Activated naive CD4-positive, alpha-beta T cell treated with anti-CD3 and anti-CD28 coated beads for 36 hours (primary cell): ENCODE results near the gene ENO2. TPM values are rescaled to one million over a fixed set of nuclear protein-coding genes. Genes with fewer than 3 reads are reported as not detected.

Experiments used
- CTCF ChIA-PET: fragments of 350-600 bp; sonication (Branson Sonifier 250); formaldehyde crosslinking; loops from one replicate; lab custom pipeline; 2021; ENCODE audit warnings: antibody characterized with exemption; lab: Charles Lee
- DNase-seq: peaks from one replicate; pipeline ENCODE4 v3.0.0-alpha.2; 2020
- H3K27ac Mint-ChIP-seq: one replicate; pipeline ENCODE4 v1.8.0; 2021; ENCODE audit warnings: mild to moderate bottlenecking, mixed read lengths
- H3K27me3 Mint-ChIP-seq: one replicate; pipeline ENCODE4 v1.8.0; 2021; ENCODE audit warnings: low read depth, mixed read lengths
- H3K36me3 Mint-ChIP-seq: one replicate; pipeline ENCODE4 v1.8.0; 2021; ENCODE audit warnings: low read depth, mixed read lengths
- H3K4me1 Mint-ChIP-seq: one replicate; pipeline ENCODE4 v1.8.0; 2021; ENCODE audit warnings: low read depth, mixed read lengths
- H3K4me3 Mint-ChIP-seq: one replicate; pipeline ENCODE4 v1.8.0; 2021; ENCODE audit warnings: mild to moderate bottlenecking, moderate library complexity, mixed read lengths
- H3K9me3 Mint-ChIP-seq: one replicate; pipeline ENCODE4 v1.8.0; 2021; ENCODE audit warnings: mixed read lengths
- intact Hi-C: fragments of 100-400 bp; cut with micrococcal nuclease; formaldehyde crosslinking; loops from one replicate; pipeline ENCODE4 v1.15.1; 2023
- total RNA-seq, 2 experiments: library from RNA; stranded (reverse); gene quantifications; one replicate each; pipeline ENCODE4 v1.2.3, GENCODE V29; 2021

ENO2 gene
- total RNA-seq, 2 experiments from 2014 or later: 128 to 131 TPM

DNA sequence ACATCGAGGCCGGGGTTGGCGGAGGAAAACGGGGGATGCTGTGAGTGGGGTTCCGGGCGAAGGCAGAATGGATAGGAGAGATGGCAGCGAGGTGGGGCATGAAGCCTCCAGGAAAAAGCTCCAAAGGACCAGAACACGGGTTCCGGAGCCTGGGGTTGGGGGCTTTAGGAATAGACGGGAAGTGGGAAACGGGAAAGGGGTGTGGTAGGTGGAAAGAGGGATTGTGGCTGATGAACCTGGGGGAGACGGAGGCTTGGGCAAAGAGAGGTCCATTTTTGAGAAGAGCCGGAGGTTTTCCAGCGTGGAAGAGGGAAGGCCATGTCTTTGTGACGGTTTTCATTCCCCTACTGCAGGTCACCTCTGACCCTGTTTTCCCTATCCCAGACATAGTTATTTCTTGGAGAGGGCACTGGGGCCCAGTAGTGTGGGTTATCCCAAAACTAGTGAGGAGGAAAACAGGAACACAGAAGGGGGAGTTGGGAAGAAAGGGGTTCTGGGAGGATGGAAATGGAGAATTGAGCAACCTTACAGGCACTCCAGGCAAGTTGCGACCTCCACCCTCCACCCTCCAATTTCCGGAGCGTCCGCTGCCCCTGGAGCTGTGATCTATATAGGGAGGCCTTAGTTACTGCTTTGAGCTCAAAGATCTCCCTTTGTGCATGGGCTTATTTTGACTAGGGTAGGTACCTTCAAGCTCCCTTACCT, 14.5 kb downstream of the ENO2 start:
- CTCF ChIA-PET: interaction anchor here (1.0 to 2.0 kb wide), 4 partner anchors 9 to 179 kb away, joined by 3 to 6 read pairs (median 3); no protein-coding TSS in a partner anchor
- peak overlapping the region; percentile 75 for H3K4me3 Mint-ChIP-seq
- peaks cover 71% of the 10 kb centered on the region for H3K4me1 Mint-ChIP-seq
- H3K27me3 Mint-ChIP-seq: no peaks in the 10 kb centered on the region
- H3K27ac Mint-ChIP-seq: peak overlapping the region; percentile 81
- intact Hi-C loops: loop anchor here (10.0 kb wide), 1 partner anchor 706 kb away; no protein-coding TSS in a partner anchor
- peaks cover 3% of the 10 kb centered on the region for H3K36me3 Mint-ChIP-seq
- H3K9me3 Mint-ChIP-seq: no peaks in the 10 kb centered on the region
- DNase-seq: no peak

DNA sequence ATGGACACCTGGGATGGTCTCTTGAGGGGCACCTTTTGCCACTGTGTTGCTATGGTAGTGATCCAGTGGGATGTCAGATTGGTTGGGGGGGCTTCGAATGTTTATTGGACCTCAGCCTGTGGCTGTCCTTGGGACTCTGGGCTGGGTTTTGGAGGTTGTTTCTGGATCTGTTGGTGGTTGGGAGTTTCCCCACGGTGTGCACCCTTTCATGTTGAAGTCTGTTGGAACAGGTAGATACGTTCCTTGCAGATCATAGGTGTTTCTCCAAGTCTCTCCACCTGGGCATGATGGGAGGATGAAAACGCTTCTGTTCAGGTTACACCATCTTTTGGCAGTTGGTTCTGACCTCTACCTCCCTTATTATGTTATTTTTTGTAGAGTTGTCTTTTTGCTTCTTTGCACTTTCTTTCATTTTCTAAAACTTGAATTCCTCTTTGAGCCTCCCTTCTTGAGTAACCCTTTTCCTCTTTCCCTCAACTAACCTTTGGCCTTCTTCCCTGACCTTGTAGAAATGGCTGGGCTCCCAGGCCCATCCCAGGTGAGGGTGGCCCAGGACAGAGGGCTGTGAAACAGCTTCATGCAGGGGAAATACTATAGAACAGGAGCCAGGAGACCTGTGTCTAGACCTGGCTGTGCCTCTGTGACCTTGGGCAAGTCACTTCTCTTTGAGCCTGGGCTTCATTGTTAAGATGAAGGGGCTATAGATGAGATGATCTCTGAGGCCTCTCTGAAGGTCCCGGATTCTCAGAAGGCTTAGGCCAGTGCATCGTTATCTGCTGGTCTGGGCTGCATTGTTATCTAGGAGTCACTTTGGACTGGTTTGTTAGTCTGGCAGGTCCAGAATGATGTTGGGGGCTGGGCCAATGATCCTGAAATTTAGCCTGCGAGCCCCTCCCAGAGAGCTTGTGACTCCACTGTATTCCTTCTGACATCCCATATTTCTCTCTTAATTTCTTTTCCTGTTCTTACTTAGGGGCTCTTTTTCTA, 15.4 kb downstream of the ENO2 start:
- H3K36me3 Mint-ChIP-seq: peaks cover 5% of the 10 kb centered on the region
- CTCF ChIA-PET: interaction anchor here (0.6 to 2.0 kb wide), 5 partner anchors 8 to 178 kb away, joined by 3 to 6 read pairs (median 3); no protein-coding TSS in a partner anchor

DNA sequence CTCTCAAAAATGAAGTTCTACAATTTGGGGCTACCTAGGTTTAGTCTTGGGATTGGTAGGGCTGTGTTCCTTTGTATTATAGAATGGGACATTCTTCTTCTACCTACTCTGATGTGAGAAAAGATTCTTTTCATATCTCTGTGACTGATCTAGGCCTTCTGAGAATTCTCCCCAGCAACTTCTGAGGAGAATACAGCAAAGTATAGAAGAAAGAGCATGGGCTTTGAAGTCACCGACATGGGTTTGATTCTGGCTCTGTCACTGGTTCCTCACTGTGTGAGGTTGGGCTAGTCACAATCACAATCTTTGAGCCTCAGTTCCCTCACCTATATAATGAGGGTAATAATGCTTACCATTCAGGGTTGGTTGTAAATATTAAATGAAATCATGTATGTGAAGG, 18.4 kb downstream of the ENO2 start:
- no peak overlapping the region for H3K4me3 Mint-ChIP-seq
- intact Hi-C loops: no loop called here
- no peaks in the 10 kb centered on the region for H3K27me3 Mint-ChIP-seq
- no peak for DNase-seq
- peak overlapping the region; percentile 39 for H3K27ac Mint-ChIP-seq
- CTCF ChIA-PET: interaction anchor here (1.0 to 1.1 kb wide), 2 partner anchors 9 to 63 kb away, joined by 3 to 5 read pairs; no protein-coding TSS in a partner anchor
- H3K36me3 Mint-ChIP-seq: peaks cover 24% of the 10 kb centered on the region
- H3K9me3 Mint-ChIP-seq: no peaks in the 10 kb centered on the region
- H3K4me1 Mint-ChIP-seq: peaks cover 72% of the 10 kb centered on the region

More for the DNA sequence above, 15.4 kb downstream of the ENO2 start:
- DNase-seq: no peak
- no peaks in the 10 kb centered on the region for H3K27me3 Mint-ChIP-seq
- no peaks in the 10 kb centered on the region for H3K9me3 Mint-ChIP-seq
- peak overlapping the region; percentile 75 for H3K4me3 Mint-ChIP-seq
- peak overlapping the region; percentile 81 for H3K27ac Mint-ChIP-seq
- peaks cover 71% of the 10 kb centered on the region for H3K4me1 Mint-ChIP-seq
- intact Hi-C loops: loop anchor here (10.0 kb wide), 1 partner anchor 705 kb away; no protein-coding TSS in a partner anchor

DNA sequence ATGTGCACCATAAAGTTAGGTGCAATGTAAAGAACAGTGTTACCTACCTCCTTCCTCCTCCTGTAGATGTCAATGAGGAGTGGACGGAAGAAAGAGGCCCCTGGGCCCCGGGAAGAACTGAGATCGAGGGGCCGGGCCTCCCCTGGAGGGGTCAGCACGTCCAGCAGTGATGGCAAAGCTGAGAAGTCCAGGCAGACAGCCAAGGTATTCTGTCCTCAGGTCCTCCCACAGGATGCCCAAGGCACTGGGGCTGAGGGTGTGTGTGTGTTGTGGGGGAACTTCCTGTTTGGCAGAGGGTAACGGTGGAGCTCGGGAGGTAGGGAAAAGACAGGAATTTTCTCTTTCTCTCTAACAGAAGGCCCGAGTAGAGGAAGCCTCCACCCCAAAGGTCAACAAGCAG, 19.7 kb downstream of the ENO2 start:
- CTCF ChIA-PET: interaction anchor here (0.6 to 2.4 kb wide), 4 partner anchors 9 to 470 kb away, joined by 3 to 17 read pairs (median 6); no protein-coding TSS in a partner anchor
- no peaks in the 10 kb centered on the region for H3K9me3 Mint-ChIP-seq
- H3K4me1 Mint-ChIP-seq: peaks cover 70% of the 10 kb centered on the region
- H3K4me3 Mint-ChIP-seq: no peak overlapping the region
- intact Hi-C loops: no loop called here
- peaks cover 24% of the 10 kb centered on the region for H3K36me3 Mint-ChIP-seq
- no peak for DNase-seq
- H3K27ac Mint-ChIP-seq: peak overlapping the region; percentile 67
- no peaks in the 10 kb centered on the region for H3K27me3 Mint-ChIP-seq

DNA sequence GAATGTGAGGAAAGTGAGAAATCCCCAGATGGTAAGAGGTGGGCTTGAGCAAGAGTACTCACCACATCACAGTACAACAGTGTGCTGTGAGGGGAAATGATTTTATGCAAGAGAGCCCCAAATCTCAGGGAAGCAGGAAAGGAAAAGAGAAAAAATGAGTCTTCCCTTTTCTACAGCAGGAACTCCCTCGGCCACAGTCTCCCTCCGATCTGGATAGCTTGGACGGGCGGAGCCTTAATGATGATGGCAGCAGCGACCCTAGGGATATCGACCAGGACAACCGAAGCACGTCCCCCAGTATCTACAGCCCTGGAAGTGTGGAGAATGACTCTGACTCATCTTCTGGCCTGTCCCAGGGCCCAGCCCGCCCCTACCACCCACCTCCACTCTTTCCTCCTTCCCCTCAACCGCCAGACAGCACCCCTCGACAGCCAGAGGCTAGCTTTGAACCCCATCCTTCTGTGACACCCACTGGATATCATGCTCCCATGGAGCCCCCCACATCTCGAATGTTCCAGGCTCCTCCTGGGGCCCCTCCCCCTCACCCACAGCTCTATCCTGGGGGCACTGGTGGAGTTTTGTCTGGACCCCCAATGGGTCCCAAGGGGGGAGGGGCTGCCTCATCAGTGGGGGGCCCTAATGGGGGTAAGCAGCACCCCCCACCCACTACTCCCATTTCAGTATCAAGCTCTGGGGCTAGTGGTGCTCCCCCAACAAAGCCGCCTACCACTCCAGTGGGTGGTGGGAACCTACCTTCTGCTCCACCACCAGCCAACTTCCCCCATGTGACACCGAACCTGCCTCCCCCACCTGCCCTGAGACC, 21.2 kb downstream of the ENO2 start:
- no peak for DNase-seq
- Mint-ChIP-seq H3K4me1 (peaks cover 58% of the 10 kb centered on the region), H3K36me3 (peaks cover 26% of the 10 kb centered on the region), H3K27ac (peak overlapping the region; percentile 96), H3K4me3 (peak overlapping the region; percentile 92), H3K27me3 (no peaks in the 10 kb centered on the region), H3K9me3 (no peaks in the 10 kb centered on the region)
- intact Hi-C loops: no loop called here
- CTCF ChIA-PET: interaction anchor here (0.6 to 4.8 kb wide), 7 partner anchors 10 to 108 kb away, joined by 3 to 43 read pairs (median 5); no protein-coding TSS in a partner anchor

DNA sequence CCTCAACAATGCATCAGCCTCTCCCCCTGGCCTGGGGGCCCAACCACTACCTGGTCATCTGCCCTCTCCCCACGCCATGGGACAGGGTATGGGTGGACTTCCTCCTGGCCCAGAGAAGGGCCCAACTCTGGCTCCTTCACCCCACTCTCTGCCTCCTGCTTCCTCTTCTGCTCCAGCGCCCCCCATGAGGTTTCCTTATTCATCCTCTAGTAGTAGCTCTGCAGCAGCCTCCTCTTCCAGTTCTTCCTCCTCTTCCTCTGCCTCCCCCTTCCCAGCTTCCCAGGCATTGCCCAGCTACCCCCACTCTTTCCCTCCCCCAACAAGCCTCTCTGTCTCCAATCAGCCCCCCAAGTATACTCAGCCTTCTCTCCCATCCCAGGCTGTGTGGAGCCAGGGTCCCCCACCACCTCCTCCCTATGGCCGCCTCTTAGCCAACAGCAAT, 21.8 kb downstream of the ENO2 start:
- Mint-ChIP-seq H3K27ac (peak overlapping the region; percentile 96), H3K27me3 (no peaks in the 10 kb centered on the region), H3K9me3 (no peaks in the 10 kb centered on the region), H3K4me1 (peaks cover 53% of the 10 kb centered on the region), H3K36me3 (peaks cover 27% of the 10 kb centered on the region), H3K4me3 (peak overlapping the region; percentile 92)
- intact Hi-C loops: no loop called here
- no peak for DNase-seq
- CTCF ChIA-PET: interaction anchor here (0.6 to 4.8 kb wide), 4 partner anchors 11 to 107 kb away, joined by 3 to 43 read pairs (median 4); no protein-coding TSS in a partner anchor

DNA sequence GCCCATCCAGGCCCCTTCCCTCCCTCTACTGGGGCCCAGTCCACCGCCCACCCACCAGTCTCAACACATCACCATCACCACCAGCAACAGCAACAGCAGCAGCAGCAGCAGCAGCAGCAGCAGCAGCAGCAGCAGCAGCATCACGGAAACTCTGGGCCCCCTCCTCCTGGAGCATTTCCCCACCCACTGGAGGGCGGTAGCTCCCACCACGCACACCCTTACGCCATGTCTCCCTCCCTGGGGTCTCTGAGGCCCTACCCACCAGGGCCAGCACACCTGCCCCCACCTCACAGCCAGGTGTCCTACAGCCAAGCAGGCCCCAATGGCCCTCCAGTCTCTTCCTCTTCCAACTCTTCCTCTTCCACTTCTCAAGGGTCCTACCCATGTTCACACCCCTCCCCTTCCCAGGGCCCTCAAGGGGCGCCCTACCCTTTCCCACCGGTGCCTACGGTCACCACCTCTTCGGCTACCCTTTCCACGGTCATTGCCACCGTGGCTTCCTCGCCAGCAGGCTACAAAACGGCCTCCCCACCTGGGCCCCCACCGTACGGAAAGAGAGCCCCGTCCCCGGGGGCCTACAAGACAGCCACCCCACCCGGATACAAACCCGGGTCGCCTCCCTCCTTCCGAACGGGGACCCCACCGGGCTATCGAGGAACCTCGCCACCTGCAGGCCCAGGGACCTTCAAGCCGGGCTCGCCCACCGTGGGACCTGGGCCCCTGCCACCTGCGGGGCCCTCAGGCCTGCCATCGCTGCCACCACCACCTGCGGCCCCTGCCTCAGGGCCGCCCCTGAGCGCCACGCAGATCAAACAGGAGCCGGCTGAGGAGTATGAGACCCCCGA, 22.5 kb downstream of the ENO2 start:
- peak overlapping the region; percentile 92 for H3K4me3 Mint-ChIP-seq
- no peaks in the 10 kb centered on the region for H3K9me3 Mint-ChIP-seq
- peaks cover 27% of the 10 kb centered on the region for H3K36me3 Mint-ChIP-seq
- intact Hi-C loops: no loop called here
- peak overlapping the region; percentile 96 for H3K27ac Mint-ChIP-seq
- no peaks in the 10 kb centered on the region for H3K27me3 Mint-ChIP-seq
- peak; percentile 73 for DNase-seq
- CTCF ChIA-PET: interaction anchor here (0.7 to 4.8 kb wide), 8 partner anchors 8 to 65 kb away, joined by 3 to 43 read pairs (median 6); partner anchors contain the start of gene SPSB2
- peaks cover 50% of the 10 kb centered on the region for H3K4me1 Mint-ChIP-seq

DNA sequence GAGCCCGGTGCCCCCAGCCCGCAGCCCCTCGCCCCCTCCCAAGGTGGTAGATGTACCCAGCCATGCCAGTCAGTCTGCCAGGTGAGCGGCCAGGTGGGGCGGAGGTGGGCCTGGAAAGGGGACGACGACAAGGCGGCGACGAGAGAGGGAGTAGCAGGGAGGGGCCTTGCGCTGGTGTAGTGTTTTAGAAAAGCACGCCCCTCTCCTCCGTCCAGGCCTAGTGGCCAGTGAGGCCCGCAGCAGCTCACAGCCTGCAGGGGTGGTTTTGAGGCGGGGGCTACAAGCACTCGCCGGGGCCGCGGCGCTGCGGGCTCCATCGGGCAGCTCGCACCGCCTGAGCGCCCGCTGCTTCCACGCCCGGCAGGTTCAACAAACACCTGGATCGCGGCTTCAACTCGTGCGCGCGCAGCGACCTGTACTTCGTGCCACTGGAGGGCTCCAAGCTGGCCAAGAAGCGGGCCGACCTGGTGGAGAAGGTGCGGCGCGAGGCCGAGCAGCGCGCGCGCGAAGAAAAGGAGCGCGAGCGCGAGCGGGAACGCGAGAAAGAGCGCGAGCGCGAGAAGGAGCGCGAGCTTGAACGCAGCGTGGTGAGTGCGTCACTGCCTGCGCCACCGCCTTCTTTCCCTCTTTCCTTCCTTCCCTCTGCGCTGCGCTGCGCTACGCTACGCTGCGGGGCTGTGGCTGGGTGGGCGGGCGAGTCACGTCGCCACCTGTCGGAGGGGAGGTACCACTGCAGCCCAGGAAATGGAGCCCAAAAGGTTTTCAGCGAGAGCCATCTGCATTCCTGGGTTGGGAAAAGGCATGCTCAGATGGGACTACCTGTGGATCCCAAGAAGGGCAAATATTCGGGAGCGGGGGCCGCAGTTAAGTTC, 23.3 kb downstream of the ENO2 start:
- peak; percentile 96 for DNase-seq
- Mint-ChIP-seq H3K27ac (peak overlapping the region; percentile 96), H3K36me3 (peaks cover 28% of the 10 kb centered on the region), H3K4me3 (peak overlapping the region; percentile 92), H3K4me1 (peaks cover 47% of the 10 kb centered on the region), H3K27me3 (no peaks in the 10 kb centered on the region), H3K9me3 (no peaks in the 10 kb centered on the region)
- CTCF ChIA-PET: interaction anchor here (0.6 to 4.8 kb wide), 18 partner anchors 8 to 308 kb away, joined by 3 to 43 read pairs (median 5); partner anchors contain the start of genes PTPN6, SPSB2 and TPI1
- intact Hi-C loops: loop anchor here (1.0 kb wide), 4 partner anchors 13 to 85 kb away; partner anchors contain the start of genes EMG1, PHB2, SPSB2 and USP5

DNA sequence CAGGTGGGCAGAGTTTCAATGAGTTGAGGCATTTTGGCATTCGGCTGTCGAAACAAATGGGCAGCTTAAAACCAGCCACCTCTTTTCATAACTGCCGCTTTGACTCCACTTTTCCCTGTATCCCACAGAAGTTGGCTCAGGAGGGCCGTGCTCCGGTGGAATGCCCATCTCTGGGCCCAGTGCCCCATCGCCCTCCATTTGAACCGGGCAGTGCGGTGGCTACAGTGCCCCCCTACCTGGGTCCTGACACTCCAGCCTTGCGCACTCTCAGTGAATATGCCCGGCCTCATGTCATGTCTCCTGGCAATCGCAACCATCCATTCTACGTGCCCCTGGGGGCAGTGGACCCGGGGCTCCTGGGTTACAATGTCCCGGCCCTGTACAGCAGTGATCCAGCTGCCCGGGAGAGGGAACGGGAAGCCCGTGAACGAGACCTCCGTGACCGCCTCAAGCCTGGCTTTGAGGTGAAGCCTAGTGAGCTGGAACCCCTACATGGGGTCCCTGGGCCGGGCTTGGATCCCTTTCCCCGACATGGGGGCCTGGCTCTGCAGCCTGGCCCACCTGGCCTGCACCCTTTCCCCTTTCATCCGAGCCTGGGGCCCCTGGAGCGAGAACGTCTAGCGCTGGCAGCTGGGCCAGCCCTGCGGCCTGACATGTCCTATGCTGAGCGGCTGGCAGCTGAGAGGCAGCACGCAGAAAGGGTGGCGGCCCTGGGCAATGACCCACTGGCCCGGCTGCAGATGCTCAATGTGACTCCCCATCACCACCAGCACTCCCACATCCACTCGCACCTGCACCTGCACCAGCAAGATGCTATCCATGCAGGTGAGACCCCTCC, 24.2 kb downstream of the ENO2 start:
- intact Hi-C loops: loop anchor here (1.0 kb wide), 4 partner anchors 14 to 86 kb away; partner anchors contain the start of genes EMG1, PHB2, SPSB2 and USP5
- CTCF ChIA-PET: interaction anchor here (1.0 to 4.8 kb wide), 14 partner anchors 9 to 309 kb away, joined by 3 to 43 read pairs (median 5); partner anchors contain the start of genes PTPN6, SPSB2 and TPI1
- H3K4me1 Mint-ChIP-seq: peaks cover 41% of the 10 kb centered on the region
- H3K4me3 Mint-ChIP-seq: peak overlapping the region; percentile 92
- H3K27ac Mint-ChIP-seq: peak overlapping the region; percentile 96
- H3K27me3 Mint-ChIP-seq: no peaks in the 10 kb centered on the region
- H3K9me3 Mint-ChIP-seq: no peaks in the 10 kb centered on the region
- no peak for DNase-seq
- H3K36me3 Mint-ChIP-seq: peaks cover 26% of the 10 kb centered on the region
